ENCODE results near the gene NPM3.

NPM3 gene

GRCh38 chr10:101767966-101768790 lies 15.1 kb downstream of the NPM3 start:
- H3K4me3 ChIP-seq (ENCODE audit: low read depth, low read length), result no peak overlapping the region
- TF ChIP-seq CTCF (IDR thresholded peaks at IDR 0.05; ENCODE audit: low read depth, low read length), result no peak

GRCh38 chr10:101767600-101767945 lies 15.7 kb downstream of the NPM3 start:
- no peak overlapping the region for H3K4me3 ChIP-seq (ENCODE audit: low read depth, low read length)
- no peak for TF ChIP-seq CTCF (IDR thresholded peaks at IDR 0.05; ENCODE audit: low read depth, low read length)

- TF ChIP-seq CTCF (IDR thresholded peaks at IDR 0.05; ENCODE audit: low read depth, low read length), result no peak
- H3K4me3 ChIP-seq (ENCODE audit: low read depth, low read length), result no peak overlapping the region
These were observed 16.3 kb downstream of the NPM3 start for GRCh38 chr10:101766753-101767599.

- no peak for TF ChIP-seq CTCF (IDR thresholded peaks at IDR 0.05; ENCODE audit: low read depth, low read length)
These were observed 16.9 kb downstream of the NPM3 start for GRCh38 chr10:101766306-101766705.

GRCh38 chr10:101763141-101763846 lies 20.0 kb downstream of the NPM3 start:
- TF ChIP-seq CTCF (IDR thresholded peaks at IDR 0.05; ENCODE audit: low read depth, low read length), result no peak
- no peak overlapping the region for H3K4me3 ChIP-seq (ENCODE audit: low read depth, low read length)

More at GRCh38 chr10:101766306-101766705, 16.9 kb downstream of the NPM3 start:
- H3K4me3 ChIP-seq (ENCODE audit: low read depth, low read length), result no peak overlapping the region

GRCh38 chr10:101762736-101763135 lies 20.5 kb downstream of the NPM3 start:
- no peak for TF ChIP-seq CTCF (IDR thresholded peaks at IDR 0.05; ENCODE audit: low read depth, low read length)
- H3K4me3 ChIP-seq (ENCODE audit: low read depth, low read length), result no peak overlapping the region

All from WI38 (cell line).